Activated gamma-delta T cell treated with Interleukin-2 at 50 U/mL for 16 hours (primary cell): ENCODE data around the gene TLCD3B.
"Not testable (repeated sequence)": the region's sequence is repeated elsewhere in the genome, so short reads cannot be mapped to it uniquely, and the experiment has no call there.

Source experiments
- DNase-seq: peaks from one replicate; pipeline ENCODE4 v3.0.0-alpha.2; 2020

TLCD3B gene

DNA sequence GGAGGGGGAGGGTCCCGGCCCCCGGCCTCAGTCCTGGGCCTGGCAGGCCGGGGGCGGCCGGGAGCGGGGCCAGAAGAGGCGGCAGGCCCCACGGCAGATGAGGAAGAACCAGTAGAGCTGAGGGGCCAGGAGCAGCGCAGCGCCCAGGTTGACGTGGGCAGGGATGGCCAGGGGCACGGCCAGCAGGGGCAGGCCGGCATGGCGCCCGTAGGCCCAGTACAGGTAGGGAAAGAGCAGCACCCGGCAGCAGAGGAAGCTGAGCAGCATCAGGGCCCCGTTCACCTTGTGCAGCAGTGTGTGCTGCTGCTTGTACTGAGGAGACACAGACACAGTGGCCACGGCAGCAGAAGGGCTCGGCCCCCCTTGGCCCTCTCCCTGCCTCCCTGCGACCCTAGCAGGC lies 5.9 kb downstream of the TLCD3B start:
- no peak for DNase-seq

- DNase-seq = no peak
These were observed 6.6 kb downstream of the TLCD3B start for GRCh38 chr16:30024451-30024850.

GRCh38 chr16:30023586-30023985 lies 7.5 kb downstream of the TLCD3B start:
- DNase-seq = no peak

- no peak for DNase-seq
These were observed 8.2 kb downstream of the TLCD3B start, which contains the start of gene C16orf92 for GRCh38 chr16:30022887-30023286. TSS of gene C16orf92 (plus strand) at chr16:30023198. CDS start at chr16:30023341, 143 bp downstream.

- no peak for DNase-seq
These were observed 12.3 kb downstream of the TLCD3B start for GRCh38 chr16:30018731-30019158.

- DNase-seq = not testable (repeated sequence)
These were observed 13.1 kb downstream of the TLCD3B start for GRCh38 chr16:30017937-30018336.

- no peak for DNase-seq
These were observed 13.8 kb downstream of the TLCD3B start for GRCh38 chr16:30017277-30017656.

DNA sequence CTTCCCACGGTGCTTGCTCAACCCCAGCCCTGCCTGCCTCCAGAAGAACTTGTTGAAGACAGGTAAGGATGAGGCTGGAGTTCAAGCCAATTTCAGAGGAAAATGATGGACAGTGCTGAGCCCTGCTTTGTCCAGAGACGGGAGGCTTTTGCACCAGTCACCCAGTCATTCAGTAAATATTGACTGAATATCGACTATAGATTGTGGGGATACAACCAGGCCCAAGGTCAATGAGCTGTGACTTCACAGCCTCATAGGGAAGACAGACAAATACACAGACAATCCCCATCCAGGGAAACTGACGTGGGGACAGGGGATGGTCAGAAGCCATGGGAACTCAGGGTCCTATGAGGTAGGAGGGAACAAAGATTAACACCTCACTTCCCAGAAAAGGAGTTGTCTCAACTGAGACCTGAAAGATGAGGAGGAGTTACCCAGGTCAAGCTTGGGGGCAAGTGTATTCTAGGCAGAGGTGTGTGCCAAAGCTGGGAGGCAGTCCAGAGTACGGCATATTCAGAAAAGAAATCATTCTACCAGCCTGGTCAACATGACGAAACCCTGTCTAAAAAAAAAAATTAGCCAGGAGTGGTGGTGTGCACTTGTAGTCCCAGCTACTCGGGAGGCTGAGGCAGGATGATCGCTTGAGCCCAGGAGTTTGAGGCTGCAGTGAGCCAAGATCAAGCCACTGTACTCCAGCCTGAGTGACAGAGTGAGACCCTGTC lies 14.4 kb downstream of the TLCD3B start:
- no peak for DNase-seq

- not testable (repeated sequence) for DNase-seq
These were observed 15.6 kb downstream of the TLCD3B start for GRCh38 chr16:30015450-30015849.

DNA sequence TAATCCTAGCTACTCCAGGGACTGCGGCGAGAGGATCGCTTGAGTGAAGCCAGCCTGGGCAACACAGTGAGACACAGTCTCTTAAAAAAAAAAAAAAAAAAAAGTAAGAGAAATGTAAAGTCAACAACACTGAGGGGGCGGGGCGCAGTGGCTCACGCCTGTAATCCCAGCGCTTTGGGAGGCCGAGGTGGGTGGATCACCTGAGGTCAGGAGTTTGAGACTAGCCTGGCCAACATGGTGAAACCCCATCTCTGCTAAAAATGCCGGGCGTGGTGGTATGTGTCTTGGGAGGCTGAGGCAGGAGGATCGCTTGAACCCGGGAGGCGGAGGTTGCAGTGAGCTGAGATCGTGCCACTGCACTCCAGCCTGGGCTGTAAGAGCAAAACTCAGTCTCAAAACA lies 18.5 kb downstream of the TLCD3B start:
- DNase-seq = not testable (repeated sequence)

DNA sequence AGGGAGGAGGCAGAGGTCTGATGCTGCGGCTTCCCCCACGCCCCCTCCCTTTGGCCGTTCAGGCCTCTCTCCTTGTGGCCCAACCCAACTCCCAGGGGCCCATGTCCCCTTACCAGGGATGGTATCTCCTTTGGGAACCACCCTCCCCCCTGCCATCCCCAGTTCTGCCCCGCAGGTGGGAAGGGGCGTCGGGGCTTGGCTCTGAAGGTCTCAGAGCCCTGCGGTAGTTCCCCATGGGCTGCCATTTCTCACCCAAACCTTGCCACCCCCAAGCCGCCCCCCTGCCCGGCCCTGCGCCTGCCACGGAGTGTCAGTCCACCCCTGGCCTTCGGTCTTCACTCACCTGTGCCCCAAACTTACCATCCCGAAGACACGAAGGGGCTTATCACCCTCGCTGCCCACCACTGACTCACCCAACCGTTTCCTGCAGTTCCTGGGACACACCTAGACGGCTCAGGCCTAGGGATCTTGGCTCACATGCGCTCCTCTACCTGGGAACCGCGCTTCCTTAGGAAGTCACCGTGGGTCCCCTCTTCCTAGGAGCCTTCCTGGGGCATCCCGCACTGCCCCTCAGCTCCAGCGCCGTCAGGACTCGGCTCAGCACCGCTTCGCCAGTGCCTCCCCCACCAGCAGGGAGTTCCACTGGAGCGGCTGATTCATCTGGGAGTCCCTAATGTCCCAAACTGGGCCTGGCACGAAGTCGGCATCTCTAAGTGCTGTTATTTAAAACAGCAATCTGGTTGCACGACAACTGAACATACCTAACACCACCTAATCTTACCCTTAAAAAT lies 19.2 kb downstream of the TLCD3B start:
- DNase-seq = no peak

DNA sequence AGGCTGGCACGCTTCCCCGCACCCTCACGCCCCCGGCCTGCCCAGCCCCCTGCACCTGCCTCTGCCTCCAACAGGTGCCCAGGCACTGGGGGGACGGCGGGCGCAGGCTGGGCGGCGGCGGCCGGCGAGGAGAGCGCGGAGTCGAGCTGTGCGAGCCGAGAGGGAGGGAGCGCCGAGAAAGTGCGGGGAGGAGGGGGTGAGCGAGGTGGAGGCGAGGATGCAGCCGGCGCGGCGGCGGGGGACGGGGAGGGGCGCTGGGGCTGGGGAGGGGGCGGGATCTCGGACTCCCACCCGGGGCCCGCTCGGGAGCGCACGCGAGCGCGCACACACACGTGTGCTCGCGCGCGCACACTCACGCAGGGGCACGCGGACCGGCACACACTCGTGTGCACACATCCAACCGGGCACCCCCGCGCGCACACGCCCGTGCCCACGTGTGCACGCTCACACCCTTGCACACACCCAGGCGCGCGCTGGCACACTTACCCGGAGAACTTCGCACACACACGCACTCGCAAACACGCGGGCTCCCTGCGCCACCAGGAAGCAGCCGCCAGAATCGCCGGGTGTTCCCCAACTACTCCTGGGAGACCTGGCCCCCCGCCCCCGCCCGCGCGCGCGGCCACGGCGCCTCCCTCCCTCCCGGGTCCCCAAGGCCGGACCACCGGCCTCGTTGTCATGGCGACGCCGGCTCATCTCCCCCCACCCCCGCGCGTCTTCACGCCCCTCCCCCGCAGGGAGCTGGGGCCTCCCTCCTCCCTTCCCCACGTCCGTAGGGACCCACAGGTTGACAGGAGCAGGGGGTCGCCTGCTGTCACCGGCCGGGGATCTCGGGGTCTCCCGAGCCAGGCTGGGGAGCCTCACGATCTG lies 20.0 kb downstream of the TLCD3B start, which contains the start of gene DOC2A:
DOC2A (minus strand) TSS at position 184 of the 870 bp plus-strand sequence. CDS start 805 bp downstream, outside the sequence.
- DNase-seq = no peak

DNA sequence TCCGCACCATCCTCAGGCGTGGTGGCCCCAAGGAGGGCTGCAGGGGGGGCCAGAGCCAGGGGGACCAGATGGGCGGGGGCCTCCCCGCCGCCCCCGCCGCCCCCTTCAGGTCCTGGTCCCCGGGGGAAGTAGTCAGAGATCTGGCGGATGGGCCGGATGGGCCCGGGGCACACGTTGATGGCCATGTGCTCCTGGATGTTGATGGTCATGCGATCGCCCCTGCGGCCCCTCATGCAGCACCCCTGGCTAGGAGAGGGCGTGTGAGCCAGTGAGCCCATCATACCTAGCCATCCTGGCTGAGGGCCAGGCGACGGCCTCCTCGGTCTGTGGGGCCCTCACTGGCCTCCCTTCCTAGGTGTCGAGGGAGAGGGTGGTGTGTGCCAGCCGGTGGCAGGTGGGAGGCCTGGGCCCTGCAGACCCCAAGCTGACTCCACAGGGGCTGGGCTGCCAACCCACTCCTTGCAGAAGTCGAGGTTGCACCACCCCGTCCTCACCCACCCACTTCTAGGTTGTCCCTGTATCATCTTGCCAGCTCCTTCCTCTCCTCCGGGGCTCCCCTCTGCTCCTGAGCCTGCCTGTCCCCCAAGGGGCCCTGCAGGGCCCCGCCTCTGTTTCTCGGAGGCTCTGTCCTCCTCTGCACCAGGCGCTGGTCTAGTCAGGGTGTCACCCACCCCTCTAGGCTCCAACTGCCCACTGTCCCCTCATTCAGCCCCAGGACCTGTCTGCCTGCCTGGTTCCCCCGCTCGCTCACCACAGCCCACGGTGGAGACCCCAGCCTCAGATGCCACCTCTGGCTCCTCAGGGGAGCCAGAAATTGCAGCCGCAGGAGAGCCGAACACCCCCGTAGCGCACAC lies 20.9 kb downstream of the TLCD3B start:
- no peak for DNase-seq

- DNase-seq = no peak
These were observed 21.8 kb downstream of the TLCD3B start for GRCh38 chr16:30009085-30009862.

DNA sequence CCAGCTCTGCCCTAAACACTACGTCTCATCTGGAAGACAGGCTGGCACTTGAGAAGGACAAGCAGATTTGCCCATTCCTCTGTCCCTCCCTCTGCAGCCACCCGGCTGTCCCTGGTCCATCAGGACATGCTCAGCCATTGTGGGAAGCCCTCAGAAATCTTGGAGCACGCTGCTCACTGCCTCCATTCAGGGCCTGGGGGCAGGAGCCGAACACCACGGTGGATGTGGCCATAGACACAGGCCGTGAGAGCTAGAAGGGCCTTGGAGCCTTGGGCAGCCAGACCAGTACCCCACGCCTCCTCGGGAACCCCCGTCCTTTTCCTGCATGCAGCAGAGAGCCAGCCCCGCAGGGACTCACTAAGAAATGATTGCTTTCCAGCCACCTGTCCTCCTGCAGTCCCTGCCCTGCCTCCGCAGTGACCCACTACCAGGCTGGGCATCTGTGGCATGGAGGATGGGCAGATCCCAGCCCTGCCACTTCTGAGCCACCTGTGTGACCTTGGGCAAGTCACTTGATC lies 23.6 kb downstream of the TLCD3B start:
- no peak for DNase-seq

GRCh38 chr16:30006659-30007377 lies 24.3 kb downstream of the TLCD3B start:
- no peak for DNase-seq

- no peak for DNase-seq
These were observed 25.0 kb downstream of the TLCD3B start for GRCh38 chr16:30006095-30006473.

- no peak for DNase-seq
These were observed 25.6 kb downstream of the TLCD3B start for GRCh38 chr16:30005341-30006094.

GRCh38 chr16:30004811-30005242 lies 26.2 kb downstream of the TLCD3B start:
- no peak for DNase-seq

DNA sequence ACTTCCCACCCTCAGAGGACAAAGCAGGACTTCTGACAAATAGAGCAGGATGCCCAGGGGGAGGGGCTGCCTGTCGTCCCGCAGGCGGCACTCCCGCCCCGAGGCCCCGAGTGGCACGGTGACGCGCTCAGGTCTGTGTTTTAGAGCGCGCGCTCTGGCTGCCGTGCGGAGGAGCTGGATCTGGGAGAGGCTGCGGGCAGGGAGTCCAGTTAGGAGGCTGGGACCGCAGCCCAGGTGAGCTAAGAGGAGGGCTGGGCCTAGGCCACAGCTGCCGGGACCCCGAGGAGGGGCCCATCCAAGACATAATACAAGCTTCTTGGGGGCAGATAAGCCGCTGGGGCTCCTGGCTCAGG lies 26.7 kb downstream of the TLCD3B start:
- DNase-seq = no peak
